ENCODE measurements around the gene ITIH3.

DNA sequence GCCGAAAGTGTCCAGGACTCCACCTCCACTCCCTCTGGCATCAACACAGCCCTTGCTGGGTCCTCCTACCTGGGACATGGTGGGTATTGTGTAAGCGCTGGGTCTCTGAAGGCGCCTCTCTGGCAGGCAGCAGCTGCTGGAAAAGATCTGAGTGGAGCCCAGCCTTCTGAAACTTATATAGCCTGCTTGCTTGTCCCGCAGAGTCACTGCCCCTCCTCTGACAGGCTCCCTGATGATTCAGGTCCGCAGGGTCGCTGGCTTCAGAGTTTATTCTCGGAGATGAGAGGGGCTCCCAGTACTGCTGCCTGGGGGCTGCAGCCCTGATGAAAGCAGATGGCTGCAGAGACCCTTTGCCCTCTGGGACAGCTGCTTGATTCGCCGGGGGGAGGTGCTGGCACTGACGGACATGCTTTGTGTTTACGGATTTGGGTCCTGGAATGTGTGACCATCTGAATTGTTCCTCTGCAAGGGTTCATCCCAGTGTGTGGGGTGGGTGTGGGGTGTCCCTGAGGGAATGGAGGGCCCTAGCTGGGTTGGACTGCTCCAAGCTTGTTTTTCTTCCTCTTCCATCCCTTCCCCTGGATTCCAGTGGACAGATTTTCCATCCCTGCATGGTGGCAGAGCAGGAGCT, 40.4 kb downstream of the ITIH3 start, which contains the start of gene MUSTN1:
- TF ChIP-seq CTCF (IDR thresholded peaks at IDR 0.05; ENCODE audit: poor library complexity, severe bottlenecking), result no peak
- TF ChIP-seq EZH2 (IDR thresholded peaks at IDR 0.05; ENCODE audit: borderline replicate concordance, insufficient read depth, low read length, poor library complexity, severe bottlenecking), result no peak

All from neural cell (in vitro differentiated cells).